ENCODE results near the gene POU2F3. TPM values are rescaled to one million over a fixed set of nuclear protein-coding genes. Genes with fewer than 3 reads are reported as not detected.

The POU2F3 gene
- polyA plus RNA-seq, 3 donors, result 0.37 to 0.54 TPM; not detected in 1

GRCh38 chr11:120304526-120304925 lies 64.6 kb downstream of the POU2F3 start:
- no peaks in the 10 kb centered on the region for H3K36me3 Mint-ChIP-seq
- no peak overlapping the region for H3K9ac ChIP-seq (ENCODE audit: insufficient read depth, low read length, poor library complexity, severe bottlenecking)
- TF ChIP-seq CTCF (IDR thresholded peaks at IDR 0.05), result no peak
- H3K27ac Mint-ChIP-seq, result peak overlapping the region in 1 of 7 donors; percentile 13
- no peaks in the 10 kb centered on the region for H3K79me2 ChIP-seq (ENCODE audit: insufficient read depth, low read length)
- no peak overlapping the region for H3K4me2 ChIP-seq (replicated peaks; ENCODE audit: extremely low read depth, low read length, poor library complexity, severe bottlenecking)
- no peak overlapping the region for H3K4me3 ChIP-seq (replicated peaks in 1 of 3; ENCODE audit: low read depth in 2 of 3, low read length in 3 of 3)
- peak overlapping the region in 1 of 2 donors; percentile 42 for H3K4me3 Mint-ChIP-seq
- no peaks in the 10 kb centered on the region for H3K36me3 ChIP-seq (replicated peaks in 1 of 2; ENCODE audit: control insufficient read depth in 1 of 2, insufficient read depth in 2 of 2, low read length in 2 of 2)
- H3K4me1 ChIP-seq (ENCODE audit: control insufficient read depth in 1 of 2, insufficient read depth in 2 of 2, low read length in 2 of 2), result no peaks in the 10 kb centered on the region
- no peaks in the 10 kb centered on the region for H3K9me3 Mint-ChIP-seq
- H4K20me1 ChIP-seq (ENCODE audit: insufficient read depth, low read length), result no peaks in the 10 kb centered on the region
- peaks cover 0 to 14% of the 10 kb centered on the region in 2 donors for H3K27me3 ChIP-seq (ENCODE audit: control insufficient read depth in 2 of 2, insufficient read depth in 2 of 2, low read length in 2 of 2)
- peaks cover 1% of the 10 kb centered on the region for H3K4me1 Mint-ChIP-seq
- H3K27me3 Mint-ChIP-seq (ENCODE audit: low read depth in 3 of 3), result peaks cover 29 to 50% (median 35%) of the 10 kb centered on the region in 3 donors
- H2AFZ ChIP-seq (ENCODE audit: insufficient read depth, low read depth, low read length, poor library complexity, severe bottlenecking), result no peak overlapping the region
- H3K27ac ChIP-seq (ENCODE audit: low read depth in 1 of 2, low read length in 2 of 2), result no peak overlapping the region
- intact Hi-C loops (cut with micrococcal nuclease), result loop anchor here (5.0 kb wide), 1 partner anchor 132 kb away; no protein-coding TSS in a partner anchor
- no peaks in the 10 kb centered on the region for H3K9me3 ChIP-seq (replicated peaks in 1 of 2; ENCODE audit: control insufficient read depth in 1 of 2, insufficient read depth in 1 of 2, low read length in 2 of 2)
- DNase-seq, result peak in 2 of 3 donors; percentile 30 to 52

GRCh38 chr11:120305286-120305685 lies 65.3 kb downstream of the POU2F3 start:
- H3K4me1 Mint-ChIP-seq, result peaks cover 1% of the 10 kb centered on the region
- no peak for TF ChIP-seq CTCF (IDR thresholded peaks at IDR 0.05)
- Histone ChIP-seq H3K27me3 (ENCODE audit: control insufficient read depth in 2 of 2, insufficient read depth in 2 of 2, low read length in 2 of 2) (peaks cover 3 to 21% of the 10 kb centered on the region in 2 donors), H3K9ac (ENCODE audit: insufficient read depth, low read length, poor library complexity, severe bottlenecking) (no peak overlapping the region), H3K9me3 (replicated peaks in 1 of 2; ENCODE audit: control insufficient read depth in 1 of 2, insufficient read depth in 1 of 2, low read length in 2 of 2) (no peaks in the 10 kb centered on the region), H3K4me1 (ENCODE audit: control insufficient read depth in 1 of 2, insufficient read depth in 2 of 2, low read length in 2 of 2) (no peaks in the 10 kb centered on the region), H3K79me2 (ENCODE audit: insufficient read depth, low read length) (no peaks in the 10 kb centered on the region), H3K4me3 (replicated peaks in 1 of 3; ENCODE audit: low read depth in 2 of 3, low read length in 3 of 3) (no peak overlapping the region), H3K36me3 (replicated peaks in 1 of 2; ENCODE audit: control insufficient read depth in 1 of 2, insufficient read depth in 2 of 2, low read length in 2 of 2) (no peaks in the 10 kb centered on the region), H3K27ac (ENCODE audit: low read depth in 1 of 2, low read length in 2 of 2) (no peak overlapping the region), H2AFZ (ENCODE audit: insufficient read depth, low read depth, low read length, poor library complexity, severe bottlenecking) (no peak overlapping the region), H3K4me2 (replicated peaks; ENCODE audit: extremely low read depth, low read length, poor library complexity, severe bottlenecking) (no peak overlapping the region), H4K20me1 (ENCODE audit: insufficient read depth, low read length) (no peaks in the 10 kb centered on the region)
- peak overlapping the region in 1 of 2 donors; percentile 67 for H3K4me3 Mint-ChIP-seq
- intact Hi-C loops (cut with micrococcal nuclease), result no loop called here
- H3K27me3 Mint-ChIP-seq (ENCODE audit: low read depth in 3 of 3), result peaks cover 24 to 50% (median 30%) of the 10 kb centered on the region in 3 donors
- no peaks in the 10 kb centered on the region for H3K9me3 Mint-ChIP-seq
- no peaks in the 10 kb centered on the region for H3K36me3 Mint-ChIP-seq
- no peak overlapping the region for H3K27ac Mint-ChIP-seq
- no peak for DNase-seq
- WGBS (ENCODE audit: insufficient coverage), result 78% methylated on average over 8 of the region's 12 CpGs

Data from CD14-positive monocyte (primary cell).